ENCODE results near the gene SLC27A2. TPM values are rescaled to one million over a fixed set of nuclear protein-coding genes. Genes with fewer than 3 reads are reported as not detected.

SLC27A2 gene
- total RNA-seq, 1 experiment from 2014 or later: 7.0 TPM

DNA sequence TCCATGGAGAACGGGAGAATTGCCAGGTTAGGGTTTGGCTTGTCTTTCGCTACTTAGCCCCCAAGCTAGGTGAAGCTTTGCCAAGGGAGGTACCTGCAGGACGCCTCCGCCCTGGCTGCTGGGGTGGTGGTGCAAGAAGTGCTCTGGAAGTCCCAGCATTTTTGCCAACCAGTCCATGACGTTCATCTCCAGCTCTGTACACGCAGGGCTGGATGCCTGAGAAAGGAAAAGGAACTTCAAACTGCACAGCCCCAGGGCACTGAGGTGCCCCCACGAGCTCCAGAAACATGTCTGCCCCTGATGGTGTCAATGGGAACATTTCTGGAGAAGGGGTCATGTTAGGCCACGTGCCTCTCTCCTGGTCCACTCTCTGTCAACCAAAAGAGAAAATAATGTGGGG, 75.3 kb downstream of the SLC27A2 start:
- Histone ChIP-seq H4K20me1 (ENCODE audit: control insufficient read depth, insufficient read depth, insufficient read length) (no peaks in the 10 kb centered on the region), H2BK20ac (ENCODE audit: low read depth, low read length, poor library complexity, severe bottlenecking) (no peak overlapping the region), H3K4me1 (ENCODE audit: insufficient read depth, low read length) (no peaks in the 10 kb centered on the region), H3K79me2 (ENCODE audit: insufficient read depth, low read length) (no peaks in the 10 kb centered on the region), H4K91ac (ENCODE audit: insufficient read length, low read depth, low read length) (no peak overlapping the region), H2AFZ (ENCODE audit: low read length) (no peak overlapping the region), H3K56ac (ENCODE audit: insufficient read length, low read depth, low read length) (no peak overlapping the region), H2AK5ac (ENCODE audit: insufficient read length, low read length) (no peak overlapping the region), H3K23ac (ENCODE audit: insufficient read length, low read depth, low read length) (no peak overlapping the region), H3K27me3 (ENCODE audit: insufficient read depth, low read length) (no peaks in the 10 kb centered on the region), H4K5ac (ENCODE audit: insufficient read length, low read depth, low read length) (no peak overlapping the region), H2BK15ac (ENCODE audit: low read depth, low read length) (no peak overlapping the region), H3K9me3 (ENCODE audit: control insufficient read depth, low read depth, low read length) (no peaks in the 10 kb centered on the region), H3K27ac (ENCODE audit: insufficient read length, low read depth, low read length) (no peak overlapping the region), H4K8ac (replicated peaks; ENCODE audit: insufficient read length, low read depth, low read length) (no peak overlapping the region), H3K4ac (ENCODE audit: low read depth, low read length) (no peak overlapping the region), H3K9ac (ENCODE audit: extremely low read depth, insufficient read length, low read length) (no peak overlapping the region), H3K23me2 (ENCODE audit: insufficient read length, low read depth, low read length, poor library complexity, severe bottlenecking) (no peaks in the 10 kb centered on the region), H2BK5ac (ENCODE audit: insufficient read length, low read length) (no peak overlapping the region), H3K79me1 (ENCODE audit: insufficient read depth, low read depth, low read length, poor library complexity, severe bottlenecking) (no peaks in the 10 kb centered on the region), H3K4me2 (ENCODE audit: insufficient read depth, insufficient read length, low read length) (no peak overlapping the region), H2BK12ac (ENCODE audit: insufficient read length, low read depth, low read length) (no peak overlapping the region), H3K18ac (ENCODE audit: insufficient read length, low read depth, low read length) (no peak overlapping the region), H3K14ac (ENCODE audit: insufficient read depth, low read length) (0 out of 2 replicates have a peak overlapping the region, but pooled peaks have one; percentile 7), H2BK120ac (ENCODE audit: low read depth, low read length, poor library complexity, severe bottlenecking) (no peak overlapping the region), H3T11ph (ENCODE audit: low read length) (no peak overlapping the region)
- no CpG with 5 or more reads among the region's 8 CpGs for WGBS (ENCODE audit: extremely low coverage, insufficient read length, low lambda C conversion rate)
- no peak for DNase-seq
- H3K4me3 Mint-ChIP-seq: no peak overlapping the region
- no peaks in the 10 kb centered on the region for H3K36me3 Mint-ChIP-seq (ENCODE audit: insufficient read depth in 1 of 3, low read depth in 3 of 3)
- TF ChIP-seq, protein P1, sequence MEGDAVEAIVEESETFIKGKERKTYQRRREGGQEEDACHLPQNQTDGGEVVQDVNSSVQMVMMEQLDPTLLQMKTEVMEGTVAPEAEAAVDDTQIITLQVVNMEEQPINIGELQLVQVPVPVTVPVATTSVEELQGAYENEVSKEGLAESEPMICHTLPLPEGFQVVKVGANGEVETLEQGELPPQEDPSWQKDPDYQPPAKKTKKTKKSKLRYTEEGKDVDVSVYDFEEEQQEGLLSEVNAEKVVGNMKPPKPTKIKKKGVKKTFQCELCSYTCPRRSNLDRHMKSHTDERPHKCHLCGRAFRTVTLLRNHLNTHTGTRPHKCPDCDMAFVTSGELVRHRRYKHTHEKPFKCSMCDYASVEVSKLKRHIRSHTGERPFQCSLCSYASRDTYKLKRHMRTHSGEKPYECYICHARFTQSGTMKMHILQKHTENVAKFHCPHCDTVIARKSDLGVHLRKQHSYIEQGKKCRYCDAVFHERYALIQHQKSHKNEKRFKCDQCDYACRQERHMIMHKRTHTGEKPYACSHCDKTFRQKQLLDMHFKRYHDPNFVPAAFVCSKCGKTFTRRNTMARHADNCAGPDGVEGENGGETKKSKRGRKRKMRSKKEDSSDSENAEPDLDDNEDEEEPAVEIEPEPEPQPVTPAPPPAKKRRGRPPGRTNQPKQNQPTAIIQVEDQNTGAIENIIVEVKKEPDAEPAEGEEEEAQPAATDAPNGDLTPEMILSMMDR (conservative IDR thresholded peaks at IDR 0.05): no peak
- H3K9me3 Mint-ChIP-seq: no peaks in the 10 kb centered on the region
- H3K27me3 Mint-ChIP-seq (ENCODE audit: low read depth): peaks cover 4% of the 10 kb centered on the region
- H3K27ac Mint-ChIP-seq: no peak overlapping the region
- no peaks in the 10 kb centered on the region for H3K4me1 Mint-ChIP-seq

Data from H9 (cell line).